B cell (primary cell): ENCODE results near the gene DGCR8.

Experiments
- EZH2 ChIP-seq: IDR thresholded peaks from 2 replicates; pipeline ENCODE4 v1.6.1; 2012; ENCODE audit warnings: borderline replicate concordance, low read depth, mild to moderate bottlenecking, moderate library complexity, low read length; ENCODE audit not compliant: insufficient read depth, poor library complexity, severe bottlenecking
- TF ChIP-seq, protein P1 (sequence below): fragments of 200-600 bp; IDR thresholded peaks from one replicate; pipeline ENCODE4 v1.8.0; 2022; ENCODE audit warnings: antibody characterized with exemption, mild to moderate bottlenecking

GRCh38 chr22:20076627-20077172 is 3.3 kb upstream of the DGCR8 start:
- TF ChIP-seq, protein P1, sequence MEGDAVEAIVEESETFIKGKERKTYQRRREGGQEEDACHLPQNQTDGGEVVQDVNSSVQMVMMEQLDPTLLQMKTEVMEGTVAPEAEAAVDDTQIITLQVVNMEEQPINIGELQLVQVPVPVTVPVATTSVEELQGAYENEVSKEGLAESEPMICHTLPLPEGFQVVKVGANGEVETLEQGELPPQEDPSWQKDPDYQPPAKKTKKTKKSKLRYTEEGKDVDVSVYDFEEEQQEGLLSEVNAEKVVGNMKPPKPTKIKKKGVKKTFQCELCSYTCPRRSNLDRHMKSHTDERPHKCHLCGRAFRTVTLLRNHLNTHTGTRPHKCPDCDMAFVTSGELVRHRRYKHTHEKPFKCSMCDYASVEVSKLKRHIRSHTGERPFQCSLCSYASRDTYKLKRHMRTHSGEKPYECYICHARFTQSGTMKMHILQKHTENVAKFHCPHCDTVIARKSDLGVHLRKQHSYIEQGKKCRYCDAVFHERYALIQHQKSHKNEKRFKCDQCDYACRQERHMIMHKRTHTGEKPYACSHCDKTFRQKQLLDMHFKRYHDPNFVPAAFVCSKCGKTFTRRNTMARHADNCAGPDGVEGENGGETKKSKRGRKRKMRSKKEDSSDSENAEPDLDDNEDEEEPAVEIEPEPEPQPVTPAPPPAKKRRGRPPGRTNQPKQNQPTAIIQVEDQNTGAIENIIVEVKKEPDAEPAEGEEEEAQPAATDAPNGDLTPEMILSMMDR = no peak
- TF ChIP-seq EZH2 = no peak
